Neural cell (in vitro differentiated cells): ENCODE data around the gene CCT3. TPM values are rescaled to one million over a fixed set of nuclear protein-coding genes. Genes with fewer than 3 reads are reported as not detected.

Experiments
- H2AFZ ChIP-seq: fragments of 200-600, 300-800 bp; sonication (generic), shearing (Covaris generic); 2 replicates; pipeline ENCODE4 v1.6.0; 2014; ENCODE audit warnings: low read depth, mild to moderate bottlenecking, antibody characterized with exemption, low read length, moderate library complexity
- H3F3A ChIP-seq: fragments of 200-600 bp; shearing (Covaris generic); 2 replicates; pipeline ENCODE4 v1.6.1; 2016; ENCODE audit warnings: mild to moderate bottlenecking, moderate library complexity, mixed read lengths, antibody characterized with exemption, low read length; ENCODE audit not compliant: insufficient read depth, poor library complexity, severe bottlenecking
- H3K27ac ChIP-seq: fragments of 200-600, 300-800 bp; sonication (generic), shearing (Covaris generic); 2 replicates; pipeline ENCODE4 v1.5.1; 2014; ENCODE audit warnings: mild to moderate bottlenecking, low read length, moderate library complexity
- H3K27me3 ChIP-seq: fragments of 300-800, 200-600 bp; sonication (generic), shearing (Covaris generic); 2 replicates; pipeline ENCODE4 v1.6.0; 2014; ENCODE audit warnings: mild to moderate bottlenecking, low read depth, low read length, moderate library complexity; ENCODE audit not compliant: insufficient read depth
- H3K36me3 ChIP-seq: fragments of 300-800, 200-600 bp; sonication (generic), shearing (Covaris generic); 2 replicates; pipeline ENCODE4 v1.5.1; 2014; ENCODE audit warnings: mild to moderate bottlenecking, antibody characterized with exemption, low read length, moderate library complexity; ENCODE audit not compliant: insufficient read depth
- H3K4me2 ChIP-seq: fragments of 300-800, 200-600 bp; sonication (generic), shearing (Covaris generic); 2 replicates; pipeline ENCODE4 v1.6.0; 2014; ENCODE audit warnings: mild to moderate bottlenecking, low read length
- H3K4me3 ChIP-seq: fragments of 300-800, 200-600 bp; sonication (generic), shearing (Covaris generic); 2 replicates; pipeline ENCODE4 v1.5.1; 2014; ENCODE audit warnings: mild to moderate bottlenecking, low read length, moderate library complexity
- H3K79me2 ChIP-seq: fragments of 200-600 bp; shearing (Covaris generic); replicated peaks from 2 replicates; pipeline ENCODE4 v1.6.0; 2014; ENCODE audit warnings: mild to moderate bottlenecking, low read length, moderate library complexity; ENCODE audit not compliant: insufficient read depth
- H3K9ac ChIP-seq: fragments of 300-800, 200-600 bp; sonication (generic), shearing (Covaris generic); 2 replicates; pipeline ENCODE4 v1.6.1; 2016; ENCODE audit warnings: mild to moderate bottlenecking, low read length, mixed read lengths
- H3K9me2 ChIP-seq: fragments of 200-600 bp; shearing (Covaris generic); 2 replicates; pipeline ENCODE4 v1.6.1; 2016; ENCODE audit warnings: mild to moderate bottlenecking, low read length, mixed read lengths; ENCODE audit not compliant: insufficient read depth
- H3K9me3 ChIP-seq: fragments of 200-600, 300-800 bp; sonication (generic), shearing (Covaris generic); 2 replicates; pipeline ENCODE4 v1.6.1; 2016; ENCODE audit warnings: mild to moderate bottlenecking, mixed run types, low read length, moderate library complexity, mixed read lengths
- H4K20me1 ChIP-seq: fragments of 200-600 bp; shearing (Covaris generic); 2 replicates; pipeline ENCODE4 v1.6.1; 2016; ENCODE audit warnings: mild to moderate bottlenecking, mixed run types; ENCODE audit not compliant: insufficient read depth
- CTCF ChIP-seq: fragments of 450-650 bp; IDR thresholded peaks from 2 replicates; pipeline ENCODE4 v1.5.1; 2014; ENCODE audit warnings: antibody characterized with exemption, mild to moderate bottlenecking, moderate library complexity; ENCODE audit not compliant: poor library complexity, severe bottlenecking
- EP300 ChIP-seq: fragments of 450-650 bp; conservative IDR thresholded peaks from 2 replicates; pipeline ENCODE4 v1.6.1; 2014; ENCODE audit warnings: antibody characterized with exemption, mild to moderate bottlenecking, moderate library complexity; ENCODE audit not compliant: poor library complexity, severe bottlenecking
- EZH2 ChIP-seq: fragments of 200-600, 300-800 bp; shearing (Covaris generic), sonication (generic); IDR thresholded peaks from 2 replicates; pipeline ENCODE4 v1.6.1; 2014; ENCODE audit warnings: antibody characterized with exemption, low read length, borderline replicate concordance, mild to moderate bottlenecking; ENCODE audit not compliant: insufficient read depth, poor library complexity, severe bottlenecking
- MXI1 ChIP-seq: fragments of 450-650 bp; conservative IDR thresholded peaks from 2 replicates; pipeline ENCODE4 v1.6.1; 2014; ENCODE audit warnings: antibody characterized with exemption, mild to moderate bottlenecking; ENCODE audit not compliant: poor library complexity, severe bottlenecking
- POLR2AphosphoS5 ChIP-seq: IDR thresholded peaks from 2 replicates; pipeline ENCODE4 v1.6.1; 2012
- RAD21 ChIP-seq: fragments of 450-650 bp; conservative IDR thresholded peaks from 2 replicates; pipeline ENCODE4 v1.6.1; 2014; ENCODE audit warnings: antibody characterized with exemption, mild to moderate bottlenecking, moderate library complexity
- REST ChIP-seq: IDR thresholded peaks from 2 replicates; pipeline ENCODE4 v1.6.1; 2012; ENCODE audit warnings: borderline replicate concordance
- SMC3 ChIP-seq: fragments of 450-650 bp; conservative IDR thresholded peaks from 2 replicates; pipeline ENCODE4 v1.6.1; 2014; ENCODE audit warnings: antibody characterized with exemption, mild to moderate bottlenecking, moderate library complexity; ENCODE audit not compliant: poor library complexity
- TAF1 ChIP-seq: IDR thresholded peaks from 2 replicates; pipeline ENCODE4 v1.6.1; 2012; ENCODE audit warnings: low read depth
- polyA plus RNA-seq: library from polyadenylated mRNA; depleted of rRNA; stranded (reverse); fragments of >200 nt; gene quantifications from 2 replicates; pipeline ENCODE4 v1.2.3, GENCODE V29; 2014

Gene CCT3
- polyA plus RNA-seq, 1 donor from 2014 or later: 288 TPM

GRCh38 chr1:156282479-156283222 lies 55.4 kb downstream of the CCT3 start, which contains the start of gene SMG5:
TSS of gene SMG5 (minus strand) at chr1:156282825. CDS start at chr1:156282680, 145 bp downstream.
- no peak for TF ChIP-seq RAD21
- TF ChIP-seq POLR2AphosphoS5: peak; percentile 95
- peak; percentile 22 for TF ChIP-seq CTCF
- peak; percentile 88 for TF ChIP-seq TAF1
- no peak for TF ChIP-seq SMC3
- TF ChIP-seq MXI1: peak; percentile 90
- TF ChIP-seq REST: peak; percentile 78
- TF ChIP-seq EP300: peak; percentile 62
- Histone ChIP-seq H3K27ac (peak within 1 kb of the TSS; percentile 70), H3K9me3 (no peaks in the 10 kb centered on the region), H2AFZ (peak within 1 kb of the TSS; percentile 95), H3K9me2 (no peaks in the 10 kb centered on the region), H3K9ac (peak within 1 kb of the TSS; percentile 80), H3K27me3 (no peaks in the 10 kb centered on the region), H3F3A (no peaks in the 10 kb centered on the region), H3K4me3 (peak within 1 kb of the TSS; percentile 78), H3K4me2 (peak within 1 kb of the TSS; percentile 81), H4K20me1 (no peaks in the 10 kb centered on the region), H3K36me3 (no peaks in the 10 kb centered on the region), H3K79me2 (peaks cover 34% of the 10 kb centered on the region)

- Histone ChIP-seq H3K36me3 (no peaks in the 10 kb centered on the region), H3K79me2 (peaks cover 34% of the 10 kb centered on the region), H3K9ac (peak overlapping the region; percentile 80), H3K9me3 (no peaks in the 10 kb centered on the region), H3F3A (no peaks in the 10 kb centered on the region), H3K27me3 (no peaks in the 10 kb centered on the region), H3K27ac (peak overlapping the region; percentile 70), H3K9me2 (no peaks in the 10 kb centered on the region), H4K20me1 (no peaks in the 10 kb centered on the region), H2AFZ (peak overlapping the region; percentile 95), H3K4me3 (peak overlapping the region; percentile 78), H3K4me2 (peak overlapping the region; percentile 63)
- TF ChIP-seq EZH2 (no peak), REST (no peak), EP300 (no peak), RAD21 (no peak), TAF1 (no peak), MXI1 (no peak), POLR2AphosphoS5 (no peak), SMC3 (no peak), CTCF (no peak)
Measured at GRCh38 chr1:156281693-156282478, 56.2 kb downstream of the CCT3 start.
